ENCODE results near the gene NT5DC4.

- no peak for TF ChIP-seq CTCF (IDR thresholded peaks at IDR 0.05; ENCODE audit: low read depth, low read length, poor library complexity, severe bottlenecking)
- TF ChIP-seq EZH2phosphoT487 (IDR thresholded peaks at IDR 0.05; ENCODE audit: borderline replicate concordance, low read length) = no peak
Observed at GRCh38 chr2:112737542-112738232, 16.9 kb downstream of the NT5DC4 start.

Data from DOHH2 (cell line).